Astrocyte of the spinal cord (primary cell): ENCODE data around the gene DCAF8.
"Not testable (repeated sequence)": the region's sequence is repeated elsewhere in the genome, so short reads cannot be mapped to it uniquely, and the experiment has no call there.

Experiments used
- DNase-seq: peaks from one replicate; pipeline ENCODE4 v3.0.0; 2011; ENCODE audit warnings: low read depth, low spot score
- H3K4me3 ChIP-seq: 2 replicates; pipeline ENCODE4 v1.5.1; 2011; ENCODE audit warnings: low read depth, mild to moderate bottlenecking, low read length, moderate library complexity
- in situ Hi-C: cut with HindIII; loops from 2 replicates; pipeline ENCODE4 v1.10.0; 2017; ENCODE audit warnings: low sequenced_read_pairs
- TF ChIP-seq, protein P1 (sequence below): IDR thresholded peaks from 2 replicates; pipeline ENCODE4 v1.5.1; 2012; ENCODE audit warnings: low read depth, mild to moderate bottlenecking, low read length, inconsistent platforms

DCAF8 gene

GRCh38 chr1:160296036-160296435 is 33.7 kb upstream of the DCAF8 start:
- in situ Hi-C loops = no loop called here
- no peak overlapping the region for H3K4me3 ChIP-seq
- DNase-seq = no peak
- TF ChIP-seq, protein P1, sequence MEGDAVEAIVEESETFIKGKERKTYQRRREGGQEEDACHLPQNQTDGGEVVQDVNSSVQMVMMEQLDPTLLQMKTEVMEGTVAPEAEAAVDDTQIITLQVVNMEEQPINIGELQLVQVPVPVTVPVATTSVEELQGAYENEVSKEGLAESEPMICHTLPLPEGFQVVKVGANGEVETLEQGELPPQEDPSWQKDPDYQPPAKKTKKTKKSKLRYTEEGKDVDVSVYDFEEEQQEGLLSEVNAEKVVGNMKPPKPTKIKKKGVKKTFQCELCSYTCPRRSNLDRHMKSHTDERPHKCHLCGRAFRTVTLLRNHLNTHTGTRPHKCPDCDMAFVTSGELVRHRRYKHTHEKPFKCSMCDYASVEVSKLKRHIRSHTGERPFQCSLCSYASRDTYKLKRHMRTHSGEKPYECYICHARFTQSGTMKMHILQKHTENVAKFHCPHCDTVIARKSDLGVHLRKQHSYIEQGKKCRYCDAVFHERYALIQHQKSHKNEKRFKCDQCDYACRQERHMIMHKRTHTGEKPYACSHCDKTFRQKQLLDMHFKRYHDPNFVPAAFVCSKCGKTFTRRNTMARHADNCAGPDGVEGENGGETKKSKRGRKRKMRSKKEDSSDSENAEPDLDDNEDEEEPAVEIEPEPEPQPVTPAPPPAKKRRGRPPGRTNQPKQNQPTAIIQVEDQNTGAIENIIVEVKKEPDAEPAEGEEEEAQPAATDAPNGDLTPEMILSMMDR = no peak

GRCh38 chr1:160293020-160293968 is 30.9 kb upstream of the DCAF8 start:
- in situ Hi-C loops = no loop called here
- TF ChIP-seq, protein P1 = no peak
- DNase-seq = no peak
- no peak overlapping the region for H3K4me3 ChIP-seq

- in situ Hi-C loops = no loop called here
- H3K4me3 ChIP-seq = no peak overlapping the region
- TF ChIP-seq, protein P1 = peak; percentile 72
- peak; percentile 72 for DNase-seq
Observed at GRCh38 chr1:160291248-160292220, 29.2 kb upstream of the DCAF8 start.

DNA sequence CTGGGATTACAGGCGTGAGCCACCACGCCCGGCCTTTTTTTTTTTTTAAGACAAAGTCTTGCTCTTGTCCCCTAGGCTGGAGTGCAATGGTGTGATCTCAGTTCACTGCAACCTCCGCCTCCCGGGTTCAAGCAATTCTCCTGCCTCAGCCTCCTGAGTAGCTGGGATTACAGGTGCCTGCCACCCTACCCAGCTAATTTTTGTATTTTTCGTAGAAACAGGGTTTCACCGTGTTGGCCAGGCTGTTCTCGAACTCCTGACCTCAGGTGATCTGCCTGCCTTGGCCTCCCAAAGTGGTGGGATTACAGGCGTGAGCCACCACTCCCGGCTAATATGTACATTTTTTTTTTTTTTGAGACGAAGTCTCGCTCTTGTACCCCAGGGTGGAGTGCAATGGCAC is 25.4 kb upstream of the DCAF8 start:
- H3K4me3 ChIP-seq, in situ Hi-C loops, DNase-seq: not testable (repeated sequence)

DNA sequence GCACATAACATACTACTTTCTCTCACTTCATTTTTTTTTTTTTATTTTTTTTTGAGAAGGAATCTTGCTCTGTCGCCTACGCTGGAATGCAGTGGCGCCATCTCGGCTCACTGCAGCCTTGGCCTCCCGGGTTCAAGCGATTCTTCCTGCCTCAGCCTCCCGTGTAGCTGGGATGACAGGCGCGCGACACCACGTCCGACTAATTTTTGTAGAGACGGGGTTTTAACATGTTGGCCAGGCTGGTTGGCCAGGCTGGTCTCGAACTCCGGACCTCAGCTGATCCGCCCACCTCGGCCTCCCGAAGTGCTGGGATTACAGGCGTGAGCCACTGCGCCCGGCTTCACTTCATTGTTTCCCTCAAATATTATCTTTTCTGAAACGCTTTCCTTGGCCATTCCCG is 23.2 kb upstream of the DCAF8 start:
- TF ChIP-seq, protein P1 = no peak
- no peak overlapping the region for H3K4me3 ChIP-seq
- in situ Hi-C loops = no loop called here
- DNase-seq = no peak

DNA sequence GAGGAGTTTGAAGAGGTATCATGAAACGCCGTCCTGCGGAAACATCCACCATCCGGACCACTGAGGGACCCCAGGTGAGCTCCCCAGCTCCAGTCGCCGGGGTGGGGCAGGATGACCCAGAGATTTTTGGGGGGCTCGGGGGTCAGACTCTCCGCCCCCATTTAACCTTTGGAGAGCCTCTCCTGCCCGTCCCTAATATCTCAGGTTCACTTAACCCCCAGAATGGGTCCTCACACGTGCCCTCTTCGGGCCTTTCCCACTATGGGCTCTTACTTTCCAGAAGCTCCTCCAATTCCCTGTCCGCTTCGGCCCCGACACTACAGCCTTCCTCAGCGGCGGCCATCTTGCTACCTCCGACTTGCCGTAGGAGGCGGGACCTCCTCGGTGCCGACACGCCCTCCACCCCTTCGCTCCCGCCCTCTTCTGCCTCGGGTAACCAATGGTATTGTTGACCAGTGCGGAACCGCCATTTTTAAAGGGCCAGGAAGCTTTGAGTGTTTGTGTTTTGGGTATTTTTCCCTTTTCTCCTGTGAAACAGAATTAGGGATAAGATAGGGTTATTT is 22.5 kb upstream of the DCAF8 start, which contains the start of gene PEX19:
TSS of gene PEX19 (minus strand) at position 352 of the 563 bp plus-strand sequence. CDS start at position 343, 9 bp downstream.
- in situ Hi-C loops = no loop called here
- DNase-seq = peak; percentile 94
- peak within 1 kb of the TSS; percentile 93 for H3K4me3 ChIP-seq
- TF ChIP-seq, protein P1 = no peak
